T-cell (primary cell): ENCODE data around the gene C19orf38. TPM values are rescaled to one million over a fixed set of nuclear protein-coding genes. Genes with fewer than 3 reads are reported as not detected.

Experiments
- ATAC-seq, 4 experiments: fragments of 200-7000 bp in 3 of 4; fragments of 150-1000 bp in 1 of 4; cut with Tn5 transposase; replicated peaks in 1 of 4; 1 replicate in 3 of 4; 2 replicates in 1 of 4; pipeline ENCODE4 v1.10.0; 2021; ENCODE audit warnings: moderate library complexity in 3 of 4, mild to moderate bottlenecking in 2 of 4, moderate number of reproducible peaks in 1 of 4
- CTCF ChIA-PET, 2 donors: fragments of 300-600 bp; sonication (Branson Sonifier 250); formaldehyde crosslinking; loops; one replicate each; lab custom pipeline; 2022; ENCODE audit warnings: antibody characterized with exemption in 2 of 2; lab: Charles Lee
- POLR2A ChIA-PET, 2 donors: fragments of 300-600 bp; sonication (Branson Sonifier 250); formaldehyde crosslinking; loops; one replicate each; lab custom pipeline; 2022; ENCODE audit warnings: antibody characterized with exemption in 2 of 2; lab: Charles Lee
- DNase-seq, 35 experiments: peaks; one replicate each; pipeline versions ENCODE4 v3.0.0 to v3.0.0-alpha.2; 2013 to 2023
- H3K27ac ChIP-seq: one replicate; pipeline ENCODE4 v1.5.1; 2013; ENCODE audit warnings: low read length
- H3K27me3 ChIP-seq, 2 experiments: replicated peaks in 1 of 2; 1 replicate in 1 of 2; 2 replicates in 1 of 2; pipeline versions ENCODE4 v1.6.1 to v1.7.0; 2013; ENCODE audit warnings: low read length in 1 of 2, mixed read lengths in 1 of 2; ENCODE audit not compliant: control insufficient read depth in 2 of 2, insufficient read depth in 2 of 2; ENCODE audit errors: extremely low read depth in 1 of 2
- H3K36me3 ChIP-seq, 2 donors: 1 replicate in 1 of 2; 2 replicates in 1 of 2; pipeline versions ENCODE4 v1.6.1 to v1.7.0; 2013; ENCODE audit warnings: low read length in 1 of 2; ENCODE audit not compliant: control insufficient read depth in 2 of 2, insufficient read depth in 1 of 2; ENCODE audit errors: extremely low read depth in 1 of 2
- H3K4me1 ChIP-seq, 2 experiments: 1 replicate in 1 of 2; 2 replicates in 1 of 2; pipeline versions ENCODE4 v1.6.1 to v1.7.0; 2013; ENCODE audit warnings: low read length in 2 of 2, mixed read lengths in 1 of 2; ENCODE audit not compliant: insufficient read depth in 2 of 2, control insufficient read depth in 1 of 2; ENCODE audit errors: extremely low read depth in 1 of 2
- H3K4me3 ChIP-seq, 2 donors: 1 replicate in 1 of 2; 2 replicates in 1 of 2; pipeline versions ENCODE4 v1.5.1 to v1.7.0; 2013; ENCODE audit warnings: mild to moderate bottlenecking in 2 of 2, low read length in 1 of 2, moderate library complexity in 1 of 2; ENCODE audit not compliant: control insufficient read depth in 1 of 2; ENCODE audit errors: extremely low read depth in 1 of 2
- H3K9me3 ChIP-seq: 2 replicates; pipeline ENCODE4 v1.7.0; 2013
- H3K27ac Mint-ChIP-seq, 2 donors: one replicate each; pipeline ENCODE4 v1.8.0; 2020 to 2021; ENCODE audit warnings: mild to moderate bottlenecking in 2 of 2, mixed read lengths in 2 of 2
- H3K27me3 Mint-ChIP-seq, 2 donors: one replicate each; pipeline ENCODE4 v1.8.0; 2021 to 2022; ENCODE audit warnings: mixed read lengths in 2 of 2
- H3K36me3 Mint-ChIP-seq: one replicate; pipeline ENCODE4 v1.8.0; 2021; ENCODE audit warnings: mixed read lengths
- H3K4me1 Mint-ChIP-seq, 3 donors: one replicate each; pipeline ENCODE4 v1.8.0; 2020 to 2022; ENCODE audit warnings: mixed read lengths in 3 of 3, mild to moderate bottlenecking in 1 of 3
- H3K4me3 Mint-ChIP-seq, 3 donors: one replicate each; pipeline ENCODE4 v1.8.0; 2020 to 2022; ENCODE audit warnings: mild to moderate bottlenecking in 3 of 3, mixed read lengths in 3 of 3, moderate library complexity in 3 of 3
- H3K9me3 Mint-ChIP-seq, 3 donors: one replicate each; pipeline ENCODE4 v1.8.0; 2020 to 2022; ENCODE audit warnings: mixed read lengths in 3 of 3
- WGBS: methylation state at CpG from one replicate; pipeline ENCODE4 v1.1.5; 2013; ENCODE audit warnings: missing lambda C conversion rate; ENCODE audit not compliant: insufficient coverage; 5-methylcytosine and 5-hydroxymethylcytosine counted together
- total RNA-seq, 35 experiments: library from RNA in 6 of 35; stranded (reverse) in 6 of 35; fragments of 120-200 nt in 1 of 35; gene quantifications; one replicate each; pipeline versions ENCODE4 v1.2.1 to v1.2.4 and lab custom pipeline; 2013 to 2026

C19orf38 gene
- total RNA-seq, 5 donors from 2014 or later (not counting 1 experiment from before 2014, with no cell fraction given): 0.51 to 1.8 (median 1.0) TPM

DNA sequence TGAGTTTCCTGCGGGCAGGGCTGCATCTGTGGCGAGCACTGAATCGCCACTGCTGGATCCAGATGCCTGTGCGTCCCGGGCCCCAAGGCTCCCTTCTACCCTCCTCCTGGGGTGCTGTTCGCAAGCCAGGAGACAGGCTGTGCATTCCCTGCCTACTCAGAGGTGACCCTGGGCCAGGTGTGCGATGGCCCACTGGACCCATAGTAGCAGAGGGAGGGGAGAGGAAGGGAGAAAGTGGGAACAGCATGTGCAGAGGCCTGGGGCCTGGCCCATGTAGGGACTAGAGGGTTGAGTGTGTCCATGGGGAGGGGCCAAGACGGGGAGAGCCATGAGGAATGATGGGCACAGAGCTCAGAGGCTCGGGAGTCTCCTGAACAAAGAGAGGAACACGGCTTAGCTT, 50.4 kb downstream of the C19orf38 start:
- Histone ChIP-seq H3K27me3 (no peaks in the 10 kb centered on the region), H3K36me3 (peaks cover 0 to 2% of the 10 kb centered on the region in 2 donors), H3K4me1 (peaks cover 4 to 15% of the 10 kb centered on the region in 2 experiments), H3K9me3 (no peaks in the 10 kb centered on the region), H3K4me3 (no peak overlapping the region), H3K27ac (no peak overlapping the region)
- ChIA-PET POLR2A (interaction anchor here in 1 of 2 donors (0.6 kb wide), 1 partner anchor 631 kb away, joined by 8 read pairs; the partner anchor contains the start of gene ECSIT), CTCF (no interaction called here)
- H3K9me3 Mint-ChIP-seq: peaks cover 4 to 5% (median 5%) of the 10 kb centered on the region in 3 donors
- no peak overlapping the region for H3K4me3 Mint-ChIP-seq
- 95% methylated on average over 9 of the region's 10 CpGs for WGBS
- H3K36me3 Mint-ChIP-seq: peaks cover 6% of the 10 kb centered on the region
- no peak for ATAC-seq
- H3K4me1 Mint-ChIP-seq: peaks cover 11 to 21% (median 15%) of the 10 kb centered on the region in 3 donors
- no peak for DNase-seq
- no peak overlapping the region for H3K27ac Mint-ChIP-seq
- H3K27me3 Mint-ChIP-seq: no peaks in the 10 kb centered on the region

DNA sequence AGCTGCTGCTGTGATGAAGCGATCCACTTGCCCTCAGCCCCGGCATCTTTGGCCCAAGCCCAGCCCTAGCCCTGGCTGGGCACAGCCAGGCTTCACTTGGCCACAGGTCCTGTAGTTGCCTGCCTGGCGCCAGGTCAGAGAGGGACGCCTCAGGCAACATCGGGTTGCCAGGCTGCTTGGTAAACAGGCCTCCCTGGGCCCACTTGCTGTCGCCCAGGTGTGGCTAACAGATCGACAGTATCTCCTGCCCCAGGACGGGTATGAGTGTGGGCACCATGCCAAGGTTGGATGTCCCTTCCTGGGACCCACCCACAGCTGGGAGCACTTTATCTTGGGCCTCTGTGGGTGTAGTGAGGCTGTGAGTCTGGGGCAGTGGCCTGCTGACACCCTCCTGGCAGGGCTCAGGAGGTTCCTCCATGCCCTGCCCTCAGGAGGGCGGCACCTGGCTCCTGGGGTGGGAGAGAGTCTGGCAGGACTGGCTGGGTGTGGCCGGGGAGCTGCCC, 51.0 kb downstream of the C19orf38 start:
- ChIA-PET CTCF (no interaction called here), POLR2A (no interaction called here)
- H3K4me1 Mint-ChIP-seq: peaks cover 11 to 21% (median 15%) of the 10 kb centered on the region in 3 donors
- Histone ChIP-seq H3K9me3 (no peaks in the 10 kb centered on the region), H3K4me1 (peaks cover 4 to 15% of the 10 kb centered on the region in 2 experiments), H3K4me3 (no peak overlapping the region), H3K27ac (no peak overlapping the region), H3K27me3 (no peaks in the 10 kb centered on the region), H3K36me3 (no peaks in the 10 kb centered on the region)
- WGBS: 89% methylated on average over 7 of the region's 10 CpGs
- no peak for ATAC-seq
- H3K9me3 Mint-ChIP-seq: peaks cover 4 to 5% (median 5%) of the 10 kb centered on the region in 3 donors
- H3K4me3 Mint-ChIP-seq: no peak overlapping the region
- H3K27me3 Mint-ChIP-seq: no peaks in the 10 kb centered on the region
- peaks cover 6% of the 10 kb centered on the region for H3K36me3 Mint-ChIP-seq
- no peak for DNase-seq
- no peak overlapping the region for H3K27ac Mint-ChIP-seq

DNA sequence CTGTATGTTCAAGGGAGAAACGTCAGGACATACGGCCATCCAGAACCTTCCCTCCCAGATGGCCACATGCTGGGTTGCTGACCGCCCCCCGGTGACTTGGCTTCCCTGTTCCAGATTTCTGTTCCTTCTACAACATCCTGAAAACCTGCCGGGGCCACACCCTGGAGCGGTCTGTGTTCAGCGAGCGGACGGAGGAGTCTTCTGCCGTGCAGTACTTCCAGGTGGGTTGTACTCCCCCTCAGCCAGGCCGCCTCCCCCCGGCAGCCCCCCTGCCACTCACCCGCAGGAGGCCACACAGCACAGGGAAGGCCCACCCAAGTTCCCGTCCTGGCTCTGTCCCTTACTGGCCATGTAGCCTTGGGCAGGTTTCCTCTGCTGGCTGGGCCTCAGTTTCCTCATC, 59.7 kb downstream of the C19orf38 start:
- no peaks in the 10 kb centered on the region for H3K4me1 Mint-ChIP-seq
- H3K36me3 ChIP-seq: peaks cover 12 to 37% of the 10 kb centered on the region in 2 donors
- CTCF ChIA-PET: no interaction called here

DNA sequence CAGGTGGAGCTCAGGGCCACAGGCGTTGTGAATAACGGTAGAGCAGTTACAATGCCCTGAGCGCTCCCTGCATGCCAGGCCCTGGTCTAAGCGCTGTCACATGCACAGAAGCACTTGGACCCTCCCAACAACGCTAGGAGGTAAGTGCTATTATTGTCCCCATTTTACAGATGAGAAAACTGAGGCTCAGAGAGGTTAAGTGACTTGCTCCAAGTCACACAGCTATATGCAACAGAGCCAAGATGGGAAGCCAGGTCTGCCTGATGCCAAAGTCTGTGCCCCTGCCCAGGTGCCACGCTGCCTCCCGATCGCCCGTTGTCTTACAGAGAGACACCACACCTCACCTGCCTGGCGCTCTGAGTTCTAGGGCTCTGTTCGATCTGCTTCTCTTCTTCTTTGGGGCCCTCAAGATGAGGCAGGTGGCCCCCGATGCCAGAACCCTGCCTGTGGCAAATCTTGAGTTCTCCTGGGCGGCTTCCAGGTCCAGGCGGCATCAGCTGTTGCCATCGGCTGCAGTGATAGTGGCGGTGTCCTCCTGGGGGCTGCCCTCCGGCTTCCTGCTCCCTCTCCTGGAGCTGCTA, 60.3 kb downstream of the C19orf38 start:
- Mint-ChIP-seq H3K4me3 (no peak overlapping the region), H3K4me1 (no peaks in the 10 kb centered on the region), H3K27ac (no peak overlapping the region), H3K36me3 (peaks cover 10% of the 10 kb centered on the region), H3K9me3 (no peaks in the 10 kb centered on the region), H3K27me3 (no peaks in the 10 kb centered on the region)
- POLR2A ChIA-PET: no interaction called here
- Histone ChIP-seq H3K27me3 (no peaks in the 10 kb centered on the region), H3K9me3 (no peaks in the 10 kb centered on the region), H3K4me1 (no peaks in the 10 kb centered on the region), H3K27ac (no peak overlapping the region), H3K4me3 (no peak overlapping the region), H3K36me3 (peaks cover 12 to 37% of the 10 kb centered on the region in 2 donors)
- 97% methylated on average over 16 of the region's 17 CpGs for WGBS
- ATAC-seq (no peak), DNase-seq (no peak)
- CTCF ChIA-PET: no interaction called here

More for the DNA sequence above, 59.7 kb downstream of the C19orf38 start:
- DNase-seq (no peak), ATAC-seq (no peak)
- Mint-ChIP-seq H3K36me3 (peaks cover 13% of the 10 kb centered on the region), H3K4me3 (no peak overlapping the region), H3K9me3 (peaks cover 2 to 3% (median 3%) of the 10 kb centered on the region in 3 donors), H3K27ac (no peak overlapping the region), H3K27me3 (no peaks in the 10 kb centered on the region)
- Histone ChIP-seq H3K27me3 (no peaks in the 10 kb centered on the region), H3K4me1 (no peaks in the 10 kb centered on the region), H3K9me3 (no peaks in the 10 kb centered on the region), H3K4me3 (no peak overlapping the region), H3K27ac (no peak overlapping the region)
- WGBS: 97% methylated on average over 12 of the region's 14 CpGs
- POLR2A ChIA-PET: no interaction called here

DNA sequence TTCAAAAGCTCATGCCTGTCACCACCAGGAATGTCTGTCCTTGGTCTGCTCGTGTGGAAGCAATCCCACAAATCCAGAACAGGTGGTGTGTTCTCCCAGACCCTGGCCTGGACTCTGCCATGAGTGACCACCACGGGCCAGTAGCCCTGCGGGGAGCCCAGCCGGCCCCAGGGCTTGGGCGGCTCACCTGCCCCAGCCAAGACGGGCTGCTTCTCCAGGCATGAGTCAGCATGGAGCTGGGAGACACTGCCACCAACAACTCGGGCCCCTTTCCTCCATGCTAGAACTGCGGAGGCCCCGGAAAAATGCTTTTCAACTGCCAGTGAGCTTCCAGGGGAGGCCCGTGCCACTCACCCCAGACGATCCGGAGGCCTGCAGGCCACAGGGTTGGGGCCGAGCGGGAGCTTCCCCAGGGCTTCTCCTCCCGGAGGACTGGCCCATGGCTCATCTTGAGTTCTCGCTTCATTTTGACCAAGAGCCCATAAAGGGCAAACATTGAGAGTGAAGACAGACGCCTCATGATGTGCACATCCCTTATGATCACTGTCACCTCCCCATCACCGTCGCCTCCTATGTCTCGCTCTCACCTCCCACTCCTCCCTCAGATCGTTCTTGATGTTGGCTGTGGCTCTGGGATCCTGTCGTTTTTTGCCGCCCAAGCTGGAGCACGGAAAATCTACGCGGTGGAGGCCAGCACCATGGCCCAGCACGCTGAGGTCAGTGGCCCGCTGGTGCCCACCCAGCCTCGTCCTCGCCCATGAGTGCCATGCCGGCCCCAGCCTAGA, 63.6 kb downstream of the C19orf38 start:
- Mint-ChIP-seq H3K36me3 (peaks cover 10% of the 10 kb centered on the region), H3K27ac (no peak overlapping the region), H3K9me3 (no peaks in the 10 kb centered on the region), H3K4me3 (no peak overlapping the region), H3K4me1 (no peaks in the 10 kb centered on the region), H3K27me3 (no peaks in the 10 kb centered on the region)
- ChIA-PET CTCF (interaction anchor here in 1 of 2 donors (0.6 kb wide), 1 partner anchor 263 kb away, joined by 6 read pairs; no protein-coding TSS in a partner anchor), POLR2A (no interaction called here)
- Histone ChIP-seq H3K27ac (no peak overlapping the region), H3K4me3 (no peak overlapping the region), H3K9me3 (no peaks in the 10 kb centered on the region), H3K36me3 (peaks cover 12 to 44% of the 10 kb centered on the region in 2 donors), H3K27me3 (no peaks in the 10 kb centered on the region), H3K4me1 (no peaks in the 10 kb centered on the region)
- DNase-seq: no peak
- no peak for ATAC-seq
- WGBS: 92% methylated on average over 30 of the region's 31 CpGs

DNA sequence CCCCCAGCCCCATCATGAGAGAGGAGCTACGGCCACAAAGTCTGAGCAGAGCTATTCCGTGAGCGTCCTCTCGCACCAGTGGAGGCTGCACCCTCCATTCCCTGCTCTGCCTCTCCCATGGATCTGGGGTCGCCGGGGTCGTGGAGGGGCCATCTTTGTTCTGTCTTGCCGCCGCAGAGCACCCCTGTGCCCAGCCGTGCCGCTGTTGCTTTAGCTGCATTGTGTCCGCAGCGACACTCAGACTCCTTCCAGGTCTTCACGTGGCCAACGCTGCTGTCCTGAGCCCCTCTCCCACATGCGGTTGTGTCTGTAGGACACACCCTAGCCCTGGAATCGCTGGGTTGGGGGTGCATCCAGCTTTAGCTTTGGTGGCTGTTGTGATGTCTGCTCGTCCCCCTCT, 64.4 kb downstream of the C19orf38 start:
- ATAC-seq (no peak), DNase-seq (no peak)
- H3K4me3 Mint-ChIP-seq: no peak overlapping the region
- no peak overlapping the region for H3K4me3 ChIP-seq
- H3K27me3 Mint-ChIP-seq: no peaks in the 10 kb centered on the region
- peaks cover 10% of the 10 kb centered on the region for H3K36me3 Mint-ChIP-seq
- peaks cover 9 to 39% of the 10 kb centered on the region in 2 donors for H3K36me3 ChIP-seq
- ChIA-PET POLR2A (no interaction called here), CTCF (interaction anchor here in 1 of 2 donors (0.6 kb wide), 1 partner anchor 218 kb away, joined by 4 read pairs; no protein-coding TSS in a partner anchor)
- H3K27me3 ChIP-seq: no peaks in the 10 kb centered on the region
- no peaks in the 10 kb centered on the region for H3K4me1 ChIP-seq
- no peaks in the 10 kb centered on the region for H3K9me3 Mint-ChIP-seq
- no peaks in the 10 kb centered on the region for H3K9me3 ChIP-seq
- no peaks in the 10 kb centered on the region for H3K4me1 Mint-ChIP-seq
- H3K27ac ChIP-seq: no peak overlapping the region
- 94% methylated on average over 18 of the region's 18 CpGs for WGBS
- H3K27ac Mint-ChIP-seq: no peak overlapping the region
